Uterus (tissue), 2 donors: ENCODE measurements around the gene PCSK2.

Source experiments
- CTCF ChIP-seq, 4 experiments: fragments of 200-600 bp in 2 of 4; fragments of 450-650 bp in 2 of 4; sonication (generic) in 2 of 4; IDR thresholded peaks; one replicate each; pipeline ENCODE4 v1.5.1; 2016 to 2019; ENCODE audit warnings: antibody characterized with exemption in 4 of 4, mild to moderate bottlenecking in 2 of 4, moderate library complexity in 1 of 4
- POLR2A ChIP-seq, 2 donors: fragments of 450-650 bp; IDR thresholded peaks; one replicate each; pipeline ENCODE4 v1.6.1; 2016; ENCODE audit warnings: antibody characterized with exemption in 2 of 2, mild to moderate bottlenecking in 1 of 2, moderate library complexity in 1 of 2

DNA sequence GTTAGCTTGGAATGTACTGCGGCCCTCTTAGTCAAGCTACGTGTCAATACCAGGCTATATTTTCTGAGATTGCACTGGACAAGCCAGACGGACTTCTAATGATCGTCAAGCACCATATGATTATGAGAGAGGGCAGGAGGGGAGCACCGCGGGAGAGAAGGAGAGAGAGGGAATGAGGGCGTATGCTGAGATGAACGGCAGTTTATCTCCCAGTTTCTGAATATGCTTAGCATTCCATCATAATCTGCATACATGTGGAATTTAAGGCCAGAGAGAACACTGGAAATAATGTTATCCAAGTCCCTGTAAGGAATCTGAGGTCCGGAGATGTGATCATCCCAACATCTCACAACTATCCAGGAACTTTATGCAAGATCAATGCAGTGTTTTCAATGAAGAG, 244.1 kb downstream of the PCSK2 start:
- TF ChIP-seq POLR2A (IDR thresholded peaks at IDR 0.05) (no peak), CTCF (IDR thresholded peaks at IDR 0.05) (no peak)
